GM12878 (cell line): ENCODE results near the gene AEN. TPM values are rescaled to one million over a fixed set of nuclear protein-coding genes. Genes with fewer than 3 reads are reported as not detected.
"Not testable (repeated sequence)": the region's sequence is repeated elsewhere in the genome, so short reads cannot be mapped to it uniquely, and the experiment has no call there.

Source experiments
- ATAC-seq: fragments of 200-7000 bp; cut with Tn5 transposase; 3 replicates; pipeline ENCODE4 v1.9.1; 2020; ENCODE audit warnings: mild to moderate bottlenecking, moderate library complexity
- BruUV-seq: library from RNA; stranded (reverse); fragments of 400-500 nt; replicated peaks from 2 replicates; lab custom pipeline; 2021; lab: Mats Ljungman, UMichigan
- CTCF ChIA-PET: fragments of 300-600 bp; sonication (Branson Sonifier 250); formaldehyde crosslinking; extraction: SDS; loops from one replicate; lab custom pipeline; 2021; ENCODE audit warnings: inconsistent platforms; lab: Yijun Ruan, JAX
- POLR2A ChIA-PET: fragments of 350-600 bp; formaldehyde crosslinking; extraction: SDS; loops from one replicate; lab custom pipeline; 2021; ENCODE audit warnings: inconsistent platforms; lab: Charles Lee
- RAD21 ChIA-PET: fragments of 300-600 bp; sonication (Branson Sonifier 250); formaldehyde crosslinking; loops from one replicate; lab custom pipeline; 2023; ENCODE audit warnings: antibody characterized with exemption; ENCODE audit not compliant: unreplicated experiment; lab: Charles Lee
- SMC1A ChIA-PET: fragments of 300-600 bp; sonication (Branson Sonifier 250); formaldehyde crosslinking; loops from one replicate; lab custom pipeline; 2023; ENCODE audit not compliant: unreplicated experiment, uncharacterized antibody; lab: Charles Lee
- DNase-seq: peaks from one replicate; pipeline ENCODE4 v3.0.0-alpha.2; 2011; ENCODE audit warnings: low read depth, low spot score
- FAIRE-seq: peaks from 3 replicates; lab custom pipeline; 2011; peaks lifted over from hg19 to GRCh38; lab: Jason Lieb, UNC
- H2AFZ ChIP-seq: 2 replicates; pipeline ENCODE4 v1.6.0; 2011; ENCODE audit warnings: low read depth, low read length, control low read depth; ENCODE audit not compliant: control insufficient read depth
- H3K27ac ChIP-seq: 2 replicates; pipeline ENCODE4 v1.5.1; 2011; ENCODE audit warnings: control low read depth; ENCODE audit not compliant: control insufficient read depth, insufficient read depth
- H3K27me3 ChIP-seq, 2 experiments: replicated peaks in 1 of 2; 2 replicates each; pipeline versions ENCODE4 v1.6.0 to v1.6.1; 2011; ENCODE audit warnings: low read length in 1 of 2; ENCODE audit not compliant: control insufficient read depth in 2 of 2, insufficient read depth in 2 of 2
- H3K36me3 ChIP-seq, 2 experiments: 2 replicates each; pipeline ENCODE4 v1.5.1; 2011; ENCODE audit warnings: low read length in 1 of 2; ENCODE audit not compliant: control insufficient read depth in 2 of 2, insufficient read depth in 2 of 2
- H3K4me1 ChIP-seq: 2 replicates; pipeline ENCODE4 v1.6.1; 2011; ENCODE audit warnings: mild to moderate bottlenecking, low read length, moderate library complexity, mixed read lengths; ENCODE audit not compliant: control insufficient read depth, insufficient read depth
- H3K4me2 ChIP-seq: 2 replicates; pipeline ENCODE4 v1.6.0; 2011; ENCODE audit warnings: control low read depth; ENCODE audit not compliant: control insufficient read depth, insufficient read depth
- H3K4me3 ChIP-seq: fragments of 200-600 bp; sonication (generic); 2 replicates; pipeline ENCODE4 v1.5.1; 2016
- H3K79me2 ChIP-seq: 2 replicates; pipeline ENCODE4 v1.6.0; 2011; ENCODE audit warnings: low read length; ENCODE audit not compliant: control insufficient read depth, insufficient read depth
- H3K9ac ChIP-seq: 2 replicates; pipeline ENCODE4 v1.8.0; 2011; ENCODE audit warnings: low read length, control low read depth, mixed read lengths; ENCODE audit not compliant: control insufficient read depth, insufficient read depth
- H3K9me3 ChIP-seq: replicated peaks from 3 replicates; pipeline ENCODE4 v1.5.1; 2011; ENCODE audit warnings: mild to moderate bottlenecking, low read length; ENCODE audit not compliant: control insufficient read depth, insufficient read depth
- H4K20me1 ChIP-seq: 2 replicates; pipeline ENCODE4 v1.6.0; 2011; ENCODE audit not compliant: control insufficient read depth, insufficient read depth
- MYC ChIP-seq: IDR thresholded peaks from 2 replicates; pipeline ENCODE4 v1.6.1; 2011; ENCODE audit warnings: mild to moderate bottlenecking, low read length, moderate library complexity, inconsistent platforms; ENCODE audit not compliant: insufficient read depth, insufficient replicate concordance, insufficient read length, severe bottlenecking
- POLR2A ChIP-seq: IDR thresholded peaks from 2 replicates; pipeline ENCODE4 v1.6.1; 2011; ENCODE audit warnings: low read depth, mild to moderate bottlenecking, low read length
- POLR2AphosphoS2 ChIP-seq: IDR thresholded peaks from 2 replicates; pipeline ENCODE4 v1.6.1; 2011; ENCODE audit warnings: low read depth, mild to moderate bottlenecking, low read length, improper control_type of control experiment, moderate library complexity
- RB1 ChIP-seq: fragments of 450-650 bp; formaldehyde crosslinking; IDR thresholded peaks from 2 replicates; pipeline ENCODE4 v1.6.1; 2017; ENCODE audit warnings: mild to moderate bottlenecking, borderline replicate concordance
- SIN3A ChIP-seq: IDR thresholded peaks from 2 replicates; pipeline ENCODE4 v1.6.1; 2012; ENCODE audit warnings: low read depth, low read length, improper control_type of control experiment
- STAT3 ChIP-seq: IDR thresholded peaks from 2 replicates; pipeline ENCODE4 v1.6.1; 2011; ENCODE audit warnings: low read depth, low read length, improper control_type of control experiment
- ZNF384 ChIP-seq: IDR thresholded peaks from 2 replicates; pipeline ENCODE4 v1.6.1; 2012; ENCODE audit warnings: low read depth, mild to moderate bottlenecking, low read length, improper control_type of control experiment, borderline replicate concordance
- WGBS: methylation state at CpG from one replicate; pipeline ENCODE4 v1.1.6; 2016; ENCODE audit warnings: low lambda C conversion rate; ENCODE audit not compliant: insufficient replicate concordance, insufficient coverage; ENCODE audit errors: missing lambda C conversion rate; 5-methylcytosine and 5-hydroxymethylcytosine counted together
- in situ Hi-C: fragments of 300-500 bp; cut with MboI; formaldehyde crosslinking; loops from 9 replicates; pipeline ENCODE4 v1.14.3; 2018; ENCODE audit warnings: mixed read lengths
- intact Hi-C: fragments of 100-400 bp; cut with micrococcal nuclease; formaldehyde crosslinking; loops from one replicate; pipeline ENCODE4 v1.14.2; 2022; ENCODE audit not compliant: unreplicated experiment
- polyA plus RNA-seq, 11 experiments: library from polyadenylated mRNA; depleted of rRNA in 4 of 11; unstranded in 6 of 11; stranded (reverse) in 5 of 11; fragments of >200 nt; fragmentation: Nextera tagmentation in 4 of 11; fragmentation: Illumina TruSeq in 1 of 11; extraction: Ambion mirVana in 4 of 11; extraction: Trizol in 1 of 11; gene quantifications; 1 replicate in 1 of 11; 2 replicates in 10 of 11; pipeline versions ENCODE4 v1.2.1 to v1.2.3, GENCODE V29; 2011 to 2016; ENCODE audit warnings: inconsistent platforms in 2 of 11, missing spikeins in 2 of 11, low read depth in 1 of 11
- total RNA-seq, 4 experiments: library from RNA; depleted of rRNA in 3 of 4; stranded (reverse); fragments of >200 nt in 3 of 4; fragmentation: Illumina TruSeq in 1 of 4; extraction: Trizol in 1 of 4; gene quantifications; 2 replicates each; pipeline versions ENCODE4 v1.2.1 to v1.2.3, GENCODE V29; 2013 to 2021

AEN gene
- total and polyA plus RNA-seq, 10 of the 15 experiments (the other 5 are each of a cell fraction or from before 2014, with no cell fraction given) = 11.7 to 81.2 (median 53.7) TPM

DNA sequence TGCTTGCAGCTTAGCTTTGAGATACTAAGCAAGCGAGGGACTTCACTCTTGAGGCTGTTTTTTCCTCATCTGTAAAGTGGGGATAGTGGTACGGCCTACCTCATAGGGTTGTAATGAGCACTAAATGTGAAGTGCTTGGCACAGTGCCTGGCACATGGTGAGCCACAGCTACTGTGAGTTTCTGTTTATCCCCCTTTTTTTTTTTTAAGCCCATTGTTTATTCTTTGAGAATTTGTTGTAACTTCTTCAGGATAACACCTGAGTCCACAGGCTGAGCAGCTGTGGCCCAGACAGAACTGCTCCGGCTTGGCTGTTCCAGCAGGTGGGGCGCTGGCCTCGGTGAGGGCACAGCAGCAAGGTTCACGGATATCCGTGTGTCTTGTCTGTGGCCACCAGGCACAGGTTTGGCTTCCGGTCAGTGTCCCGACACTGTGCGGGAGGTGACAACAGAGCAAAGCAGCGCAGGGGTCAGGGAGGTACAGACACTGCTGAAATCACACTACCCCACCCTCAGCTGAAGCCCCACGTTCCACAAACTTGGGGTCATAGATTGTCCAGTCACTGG, 10.4 kb downstream of the AEN start:
- ATAC-seq (no peak), DNase-seq (no peak), FAIRE-seq (no peak)
- Histone ChIP-seq H3K4me1 (peaks cover 61% of the 10 kb centered on the region), H3K27ac (no peak overlapping the region), H3K4me2 (no peak overlapping the region), H3K9me3 (no peaks in the 10 kb centered on the region), H3K9ac (no peak overlapping the region), H3K4me3 (no peak overlapping the region), H3K79me2 (peaks cover 48% of the 10 kb centered on the region), H3K36me3 (peaks cover 27 to 34% of the 10 kb centered on the region in 2 experiments), H2AFZ (no peak overlapping the region), H4K20me1 (peaks cover 12% of the 10 kb centered on the region), H3K27me3 (no peaks in the 10 kb centered on the region)
- POLR2A ChIA-PET = interaction anchor here (1.2 to 2.3 kb wide), 2 partner anchors 10 to 25 kb away, joined by 3 to 8 read pairs; partner anchors contain the start of gene AEN
- 95% methylated on average over 12 of the region's 12 CpGs for WGBS
- RAD21 ChIA-PET = interaction anchor here (2.5 kb wide), 1 partner anchor 7 kb away, joined by 6 read pairs; no protein-coding TSS in a partner anchor
- SMC1A ChIA-PET = interaction anchor here (0.9 to 5.6 kb wide), 5 partner anchors 7 to 459 kb away, joined by 3 to 35 read pairs (median 4); no protein-coding TSS in a partner anchor
- TF ChIP-seq RB1 (no peak), MYC (no peak), ZNF384 (no peak), POLR2A (peak; percentile 63), POLR2AphosphoS2 (no peak), SIN3A (no peak), STAT3 (no peak)
- no TSS peak for BruUV-seq
- in situ Hi-C loops = no loop called here
- intact Hi-C loops = no loop called here
- CTCF ChIA-PET = interaction anchor here (1.0 to 2.6 kb wide), 4 partner anchors 7 to 131 kb away, joined by 3 to 20 read pairs (median 8); no protein-coding TSS in a partner anchor

GRCh38 chr15:88632797-88633196, 11.7 kb downstream of the AEN start:
- in situ Hi-C loops, BruUV-seq, H3K9me3 ChIP-seq, H3K9ac ChIP-seq, H3K27me3 ChIP-seq, H3K4me3 ChIP-seq, intact Hi-C loops, DNase-seq, ATAC-seq, FAIRE-seq, H4K20me1 ChIP-seq, H2AFZ ChIP-seq, POLR2A ChIA-PET, H3K4me2 ChIP-seq, H3K27ac ChIP-seq: not testable (repeated sequence)
- Histone ChIP-seq H3K36me3 (peaks cover 18 to 32% of the 10 kb centered on the region in 2 experiments; a peak in 3 of 4 replicates), H3K79me2 (peaks cover 37% of the 10 kb centered on the region), H3K4me1 (peaks cover 61% of the 10 kb centered on the region)
- ChIA-PET SMC1A (interaction anchor here (0.9 to 5.6 kb wide), 6 partner anchors 9 to 64 kb away, joined by 3 to 35 read pairs (median 4); no protein-coding TSS in a partner anchor), CTCF (interaction anchor here (0.8 to 2.6 kb wide), 5 partner anchors 8 to 69 kb away, joined by 3 to 20 read pairs (median 8); no protein-coding TSS in a partner anchor), RAD21 (interaction anchor here (2.5 kb wide), 1 partner anchor 9 kb away, joined by 6 read pairs; no protein-coding TSS in a partner anchor)
- 58% methylated on average over 7 of the region's 7 CpGs for WGBS
